NB4 (cell line): ENCODE data around the gene PAX2.

Experiments
- DNase-seq: peaks from one replicate; pipeline ENCODE4 v3.0.0; 2010; ENCODE audit warnings: low read depth
- H3K4me3 ChIP-seq: one replicate; pipeline ENCODE4 v1.5.1; 2011; ENCODE audit warnings: mild to moderate bottlenecking, low read depth, low read length, moderate library complexity
- CTCF ChIP-seq: IDR thresholded peaks from one replicate; pipeline ENCODE4 v1.5.1; 2012; ENCODE audit warnings: low read depth, low read length
- MAX ChIP-seq: IDR thresholded peaks from 2 replicates; pipeline ENCODE4 v1.6.1; 2011; ENCODE audit warnings: low read depth, low read length
- MYC ChIP-seq: IDR thresholded peaks from 2 replicates; pipeline ENCODE4 v1.6.1; 2011; ENCODE audit warnings: low read depth, low read length
- POLR2A ChIP-seq: IDR thresholded peaks from 2 replicates; pipeline ENCODE4 v1.6.1; 2011; ENCODE audit warnings: mild to moderate bottlenecking; ENCODE audit not compliant: insufficient read length; ENCODE audit errors: extremely low read depth

Gene PAX2

GRCh38 chr10:100847440-100847839 lies 102.1 kb downstream of the PAX2 start:
- no peak for DNase-seq
- TF ChIP-seq MAX = no peak
- TF ChIP-seq MYC = no peak
- TF ChIP-seq POLR2A = no peak
- no peak for TF ChIP-seq CTCF

GRCh38 chr10:100848770-100849169 lies 103.4 kb downstream of the PAX2 start:
- H3K4me3 ChIP-seq = no peak overlapping the region
- no peak for TF ChIP-seq MYC
- no peak for TF ChIP-seq CTCF
- no peak for TF ChIP-seq MAX
- DNase-seq = no peak

More at GRCh38 chr10:100847440-100847839, 102.1 kb downstream of the PAX2 start:
- no peak overlapping the region for H3K4me3 ChIP-seq

GRCh38 chr10:100858261-100858660 lies 112.9 kb downstream of the PAX2 start:
- H3K4me3 ChIP-seq = no peak overlapping the region
- no peak for DNase-seq
- TF ChIP-seq MYC = no peak

- no peak for DNase-seq
- no peak overlapping the region for H3K4me3 ChIP-seq
- TF ChIP-seq CTCF = no peak
- TF ChIP-seq POLR2A = no peak
- TF ChIP-seq MYC = no peak
- TF ChIP-seq MAX = no peak
Measured at GRCh38 chr10:100858747-100859483, 113.5 kb downstream of the PAX2 start.

- no peak for DNase-seq
- no peak overlapping the region for H3K4me3 ChIP-seq
- no peak for TF ChIP-seq MYC
- TF ChIP-seq POLR2A = no peak
- no peak for TF ChIP-seq CTCF
- no peak for TF ChIP-seq MAX
Measured at GRCh38 chr10:100859484-100859763, 114.0 kb downstream of the PAX2 start.

GRCh38 chr10:100863433-100863832 lies 118.1 kb downstream of the PAX2 start:
- no peak overlapping the region for H3K4me3 ChIP-seq
- no peak for TF ChIP-seq CTCF
- TF ChIP-seq MAX = no peak
- TF ChIP-seq POLR2A = no peak
- TF ChIP-seq MYC = no peak
- no peak for DNase-seq
